Fibroblast of skin of scalp (primary cell): Measurements from ENCODE around the gene AMBRA1.
"Not testable (repeated sequence)": the region's sequence is repeated elsewhere in the genome, so short reads cannot be mapped to it uniquely, and the experiment has no call there.

ENCODE experiments used
- DNase-seq: peaks from one replicate; pipeline ENCODE4 v3.0.0-alpha.2; 2013

AMBRA1 gene

DNA sequence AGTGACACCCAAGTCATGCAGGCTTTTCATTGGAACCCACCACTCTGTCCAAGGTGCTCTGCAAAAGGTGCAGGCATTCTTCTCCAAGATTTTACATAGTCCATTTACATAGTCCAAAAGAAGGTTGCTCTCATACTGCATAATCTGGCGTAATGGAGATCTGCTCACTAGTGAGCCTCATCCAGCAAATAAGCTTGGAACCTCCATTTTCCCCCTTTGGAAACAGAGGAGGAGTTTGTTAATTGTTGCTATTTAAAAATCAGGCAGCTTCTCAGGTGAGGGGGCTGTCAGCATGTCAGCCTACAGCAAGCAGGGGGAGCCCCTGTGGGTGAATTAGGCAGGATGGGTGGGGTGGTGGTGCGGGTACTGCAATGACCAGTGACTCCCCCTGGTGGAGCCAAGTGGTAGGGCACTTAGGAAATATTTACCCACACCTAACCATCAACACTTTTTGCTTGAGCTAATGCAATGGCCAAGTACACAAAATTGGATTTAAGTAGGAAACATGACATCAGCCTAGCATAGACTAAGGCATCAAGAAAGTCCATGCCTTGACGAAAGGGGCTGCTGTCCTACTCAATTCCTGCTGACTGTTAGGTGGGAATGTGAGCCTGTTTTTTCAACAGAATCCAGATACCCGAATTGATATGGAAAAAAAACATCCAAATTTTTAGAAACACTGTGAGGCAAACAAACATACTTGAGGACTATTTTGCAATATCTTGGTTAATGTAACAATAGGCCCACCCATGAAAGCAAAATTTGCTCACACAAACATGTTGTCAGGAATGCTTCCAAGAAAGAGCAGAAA lies 64.5 kb downstream of the AMBRA1 start:
- DNase-seq: peak; percentile 55

DNA sequence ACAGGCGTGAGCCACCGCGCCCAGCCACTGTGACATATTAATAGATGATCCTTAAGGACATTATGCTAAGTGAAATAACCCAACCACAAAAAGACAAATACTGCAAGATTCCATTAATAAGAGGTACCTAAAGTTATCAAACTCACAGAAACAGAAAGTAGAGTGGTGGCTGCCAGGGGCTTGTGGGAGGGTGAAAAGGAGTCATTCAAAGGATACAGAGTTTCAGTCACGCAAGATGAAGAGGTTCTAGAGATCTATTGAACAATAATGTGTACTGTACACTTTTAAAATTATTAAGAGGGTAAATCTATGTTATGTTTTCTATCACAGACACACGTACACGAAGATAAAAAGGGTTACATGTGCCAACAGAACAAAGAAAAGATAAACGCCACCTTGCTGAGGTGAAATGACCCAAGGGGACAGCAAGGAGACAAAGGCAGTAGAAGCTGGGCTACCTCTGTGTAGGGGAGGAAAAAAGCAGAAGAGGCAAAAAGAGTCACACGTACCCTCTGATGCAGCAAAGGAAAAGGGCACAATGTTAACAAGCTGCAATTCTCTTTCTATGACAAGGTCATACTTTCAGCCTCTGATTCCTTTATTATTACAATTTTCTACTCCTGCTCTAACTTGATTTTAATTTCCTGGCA lies 65.3 kb downstream of the AMBRA1 start:
- DNase-seq: no peak

DNA sequence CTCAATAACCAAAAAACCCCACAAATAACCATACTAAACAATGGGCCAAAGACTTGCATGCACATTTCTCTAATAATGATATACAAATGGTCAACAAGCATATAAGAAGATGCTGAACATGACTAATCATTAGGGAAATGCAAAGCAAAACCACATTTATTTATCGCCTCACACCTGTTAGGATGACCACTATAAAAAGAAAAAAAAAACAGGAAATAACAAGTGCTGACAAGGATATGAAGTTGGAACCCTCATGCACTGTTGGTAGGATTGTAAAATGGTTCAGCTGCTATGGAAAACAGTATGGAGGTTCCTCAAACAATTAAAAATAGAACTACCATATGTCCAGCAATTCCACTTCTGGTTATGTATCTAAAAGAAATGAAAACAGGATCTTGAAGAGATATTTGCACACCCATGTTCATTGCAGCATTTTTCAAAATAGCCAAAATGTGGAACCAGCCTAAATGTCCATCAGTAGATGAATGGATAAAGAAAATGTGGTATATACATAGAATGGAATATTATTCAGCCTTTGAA lies 66.2 kb downstream of the AMBRA1 start:
- no peak for DNase-seq

DNA sequence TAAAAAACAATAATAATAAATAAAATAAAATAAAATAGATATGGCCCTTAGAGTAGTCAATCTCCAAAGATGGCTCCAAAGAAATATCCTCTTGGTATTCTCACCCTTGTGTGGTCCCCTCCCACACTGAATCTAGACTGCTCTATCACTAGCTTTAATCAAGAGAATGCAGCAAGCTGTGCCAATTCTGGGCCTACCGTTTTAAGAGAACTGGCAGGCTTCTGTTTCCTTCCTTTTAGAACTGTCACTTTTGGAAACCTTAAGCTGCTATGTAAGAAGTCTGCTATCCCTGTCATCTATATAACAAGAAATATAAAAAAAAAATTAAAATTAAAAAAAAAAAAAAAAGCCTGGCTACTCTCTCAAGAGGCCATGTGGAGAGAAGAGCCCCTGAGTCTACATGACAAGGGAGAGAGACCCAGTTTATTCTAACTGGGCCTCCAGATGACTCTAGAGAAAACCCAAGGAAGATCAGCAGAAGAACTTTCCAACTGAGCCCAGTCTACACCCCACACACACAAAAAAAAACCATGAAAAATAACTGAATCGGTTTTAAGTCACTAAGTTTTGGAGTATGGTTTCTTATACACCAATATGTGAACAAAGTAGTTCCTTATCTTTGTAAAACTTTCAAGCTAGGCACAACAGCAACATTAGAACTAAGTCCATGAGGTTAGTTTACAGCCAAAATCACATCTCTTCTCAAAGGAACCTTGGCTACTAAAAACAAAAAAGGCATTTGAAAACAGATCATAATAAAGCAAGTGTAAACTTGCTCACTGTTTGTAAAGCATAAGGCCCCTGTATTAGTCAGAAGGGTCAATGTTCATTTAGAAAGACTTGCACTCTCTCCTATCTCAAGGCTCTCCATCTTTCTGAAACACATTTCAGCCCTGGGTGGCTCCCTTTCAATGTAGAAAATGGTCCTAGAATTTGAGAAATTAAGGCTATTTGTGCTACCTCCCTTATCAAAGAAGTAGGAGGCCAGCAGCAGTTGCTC lies 67.3 kb downstream of the AMBRA1 start:
- no peak for DNase-seq

DNA sequence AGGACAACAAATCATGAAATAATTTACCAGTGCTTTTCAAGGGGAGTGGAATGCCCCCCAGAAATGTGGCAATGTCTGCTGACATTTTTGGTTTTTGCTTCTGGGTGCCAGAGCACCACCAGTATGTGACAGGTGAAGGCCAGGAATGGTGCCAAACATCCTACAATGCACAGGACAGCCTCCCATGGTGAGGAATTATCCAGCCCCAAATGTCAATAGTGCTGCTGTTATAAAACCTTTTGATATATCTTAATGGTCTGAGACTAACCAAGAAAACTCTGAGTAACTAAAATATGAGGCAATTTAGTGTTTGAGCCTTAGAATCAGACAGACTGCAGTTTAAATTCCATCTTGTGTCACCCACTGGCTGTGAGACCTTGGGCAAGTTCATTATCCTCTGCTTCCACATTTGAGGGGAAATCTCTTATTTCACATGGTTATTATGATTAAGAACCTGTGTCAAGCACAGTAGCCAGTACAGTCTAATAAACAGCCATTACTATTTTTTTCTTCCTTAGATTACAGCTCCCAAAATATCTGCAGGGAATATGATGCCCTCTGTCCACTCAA lies 69.5 kb downstream of the AMBRA1 start:
- DNase-seq: no peak

DNA sequence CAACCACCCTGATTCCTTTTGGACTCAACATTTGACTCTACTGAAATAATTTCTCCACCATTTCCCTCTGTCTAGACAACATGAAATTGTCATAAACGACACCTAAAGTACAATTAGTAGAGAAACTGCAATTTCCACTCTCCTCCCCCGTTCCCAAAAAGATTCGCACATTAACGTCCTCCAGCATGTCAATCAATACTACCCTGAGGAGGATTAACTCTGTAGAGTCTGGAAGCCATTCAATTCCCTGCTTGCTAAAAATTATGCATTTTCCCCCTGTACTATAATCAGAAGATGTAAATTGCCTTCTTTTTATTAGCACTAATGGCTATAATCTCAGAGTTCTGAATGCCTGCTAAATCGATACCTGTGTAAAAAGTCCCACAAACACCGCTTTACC lies 70.5 kb downstream of the AMBRA1 start:
- no peak for DNase-seq

DNA sequence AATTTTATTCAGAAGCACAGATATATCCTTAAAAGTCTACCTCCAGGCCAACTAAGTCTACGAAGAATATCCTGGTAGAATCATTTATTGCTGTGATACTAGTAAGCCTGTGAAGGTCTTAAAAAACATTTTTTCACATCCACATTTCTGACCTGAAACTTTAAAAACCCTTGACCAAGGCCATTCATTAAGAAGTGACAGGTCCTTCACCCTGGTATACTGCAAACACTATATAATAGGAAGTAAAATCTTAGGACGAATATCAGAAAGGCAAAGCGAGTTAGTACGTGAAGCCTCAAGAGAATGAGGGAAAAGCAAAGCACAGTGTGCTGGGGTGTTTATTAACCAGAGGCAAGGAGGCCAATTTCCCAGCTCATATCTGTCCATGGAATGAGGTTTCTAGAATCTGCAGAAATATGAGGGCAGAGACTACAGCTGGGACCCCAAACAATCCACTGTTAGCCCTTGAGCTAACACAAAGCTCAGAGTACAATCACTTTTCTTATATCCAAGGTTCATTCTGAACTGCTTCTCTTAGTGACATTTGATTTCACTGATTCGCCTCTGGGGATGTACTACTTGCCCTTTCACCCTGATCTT lies 71.0 kb downstream of the AMBRA1 start:
- no peak for DNase-seq

DNA sequence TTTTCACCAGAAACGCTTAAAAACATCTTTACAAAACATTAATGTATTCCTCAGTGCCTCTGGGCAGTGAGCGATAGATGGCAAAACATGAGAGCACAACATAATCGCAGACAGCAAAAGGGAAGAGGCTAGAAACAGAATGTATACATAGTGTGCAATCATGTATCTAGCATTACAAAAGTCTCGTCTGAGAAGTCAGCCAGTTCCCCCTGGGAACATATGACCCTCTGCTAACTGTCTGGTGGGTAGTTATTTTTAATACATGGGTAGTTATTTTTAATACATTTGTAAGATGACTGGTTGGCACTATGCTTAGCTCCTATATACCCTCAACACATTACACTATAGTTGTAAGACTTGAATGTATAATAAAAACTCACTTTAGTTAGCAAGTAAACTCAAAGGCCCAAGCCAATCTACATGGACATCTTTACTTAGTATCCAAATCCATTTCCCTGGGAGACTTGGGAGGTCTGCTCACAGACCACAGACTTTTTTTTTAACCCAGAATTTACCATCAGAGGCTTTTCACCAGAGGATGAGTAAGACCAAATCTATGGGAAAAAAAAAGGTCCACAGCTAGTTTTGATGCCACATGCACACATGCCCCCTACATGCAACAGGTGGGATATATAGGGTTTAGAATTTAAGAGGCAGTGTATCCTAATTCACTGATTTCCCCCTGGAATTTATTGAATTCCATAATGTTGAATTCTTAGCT lies 71.7 kb downstream of the AMBRA1 start:
- peak; percentile 82 for DNase-seq

DNA sequence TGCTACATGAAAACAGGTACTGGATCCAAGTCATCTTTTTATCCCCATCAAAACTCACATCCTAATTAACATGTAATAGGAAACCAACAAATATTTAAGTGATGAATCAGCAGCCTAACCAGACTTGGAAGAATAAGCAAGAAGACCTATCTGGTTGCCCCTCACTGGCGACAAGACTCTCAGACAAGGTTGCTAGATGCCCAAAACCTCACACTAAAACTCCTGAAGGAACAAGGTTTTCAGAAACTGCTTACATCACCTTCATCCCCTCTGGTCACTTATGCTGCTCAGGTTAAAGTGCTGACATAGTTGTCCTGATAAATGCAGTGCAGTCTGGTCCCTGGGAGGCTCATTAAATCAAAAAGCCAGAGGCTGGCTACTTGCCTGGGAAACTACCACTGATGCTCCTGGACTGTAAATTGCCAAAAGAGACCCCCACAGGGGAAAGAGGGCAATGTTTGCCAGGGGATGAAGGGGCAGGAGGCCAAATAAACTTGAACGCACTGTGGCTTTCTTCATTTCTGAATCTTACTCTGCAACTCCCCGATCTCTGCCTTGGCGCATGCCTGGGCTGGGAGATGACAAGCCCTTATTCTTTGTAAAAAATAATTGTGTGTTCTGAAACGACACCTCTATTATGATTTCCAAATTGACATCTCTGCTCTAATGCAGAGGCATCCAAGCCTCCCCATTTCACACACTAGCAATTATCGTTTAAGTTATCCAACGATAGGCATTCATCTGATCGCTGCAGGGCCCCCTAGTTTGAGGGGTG lies 72.7 kb downstream of the AMBRA1 start:
- DNase-seq: peak; percentile 70

DNA sequence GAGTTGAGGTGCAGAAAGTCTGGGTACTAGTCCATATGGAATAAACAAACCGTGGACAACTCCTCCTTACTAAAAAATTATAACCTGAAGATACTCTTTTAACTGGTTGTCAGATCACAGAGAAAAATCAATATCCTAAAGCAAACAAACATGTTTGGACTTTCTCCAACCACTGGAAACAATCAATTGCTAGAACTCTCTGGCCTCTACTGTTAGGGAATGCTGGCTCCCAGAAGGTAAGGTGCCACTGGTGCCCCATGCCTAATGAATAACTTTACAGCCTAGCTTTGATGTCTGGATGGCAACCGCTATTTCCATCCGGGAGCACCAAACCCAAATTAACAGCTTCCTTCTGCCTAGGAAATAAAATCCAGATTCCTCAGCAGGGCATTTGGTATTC lies 74.5 kb downstream of the AMBRA1 start:
- peak; percentile 4 for DNase-seq

DNA sequence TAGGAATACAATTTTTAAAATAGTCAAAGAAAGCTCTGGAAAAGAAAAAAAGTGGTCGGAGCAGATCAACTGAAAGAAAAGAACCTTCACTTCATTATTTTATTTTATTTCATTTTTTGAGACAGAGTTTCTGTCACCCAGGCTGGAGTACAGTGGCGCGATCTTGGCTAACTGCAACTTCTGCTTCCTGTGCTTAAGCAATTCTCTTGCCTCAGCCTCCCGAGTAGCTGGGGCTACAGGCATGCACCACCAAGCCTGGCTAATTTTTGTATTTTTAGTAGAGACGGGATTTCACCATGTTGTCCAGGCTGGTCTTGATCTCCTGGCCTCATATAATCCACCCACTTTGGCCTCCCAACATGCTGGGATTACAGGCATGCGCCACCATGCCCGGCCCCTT lies 74.9 kb downstream of the AMBRA1 start:
- DNase-seq: not testable (repeated sequence)

DNA sequence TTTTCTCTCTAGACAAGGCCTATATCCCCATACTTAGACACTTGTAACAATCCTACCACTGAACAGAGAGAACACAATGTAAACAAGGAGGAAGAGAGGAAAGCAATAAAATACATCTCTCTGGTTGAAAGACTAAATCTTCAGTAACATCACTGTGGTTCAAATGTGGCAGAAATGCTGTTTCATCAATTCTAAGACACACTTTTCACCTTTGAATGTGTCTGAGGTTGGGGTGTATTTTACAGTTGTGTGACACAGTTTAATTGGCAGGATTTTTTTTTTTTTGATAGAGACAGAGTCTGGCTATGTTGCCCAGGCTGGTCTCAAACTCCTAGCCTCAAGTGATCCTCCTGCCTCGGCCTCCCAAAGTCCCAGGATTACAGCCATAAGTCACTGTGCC lies 79.5 kb downstream of the AMBRA1 start:
- DNase-seq: no peak

DNA sequence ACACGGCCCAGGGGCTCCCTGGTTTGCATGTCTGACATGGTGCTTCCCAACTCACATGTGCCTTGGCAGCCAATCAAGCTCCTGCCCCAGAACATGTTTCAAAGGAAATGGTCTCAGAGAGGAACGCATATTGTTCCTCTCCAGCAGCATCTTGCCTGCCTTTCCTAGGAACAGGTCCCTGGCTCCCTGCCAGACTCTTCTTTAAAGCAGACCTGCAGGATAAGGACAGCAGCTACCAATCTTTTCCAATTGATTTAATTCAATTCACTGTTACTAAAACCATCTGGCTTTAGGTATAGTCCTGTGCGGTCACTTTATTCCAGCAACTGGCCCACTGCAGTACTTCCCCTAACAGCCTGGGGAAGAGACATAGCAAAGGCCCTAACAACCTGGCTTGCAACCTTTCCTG lies 79.9 kb downstream of the AMBRA1 start:
- peak; percentile 14 for DNase-seq

DNA sequence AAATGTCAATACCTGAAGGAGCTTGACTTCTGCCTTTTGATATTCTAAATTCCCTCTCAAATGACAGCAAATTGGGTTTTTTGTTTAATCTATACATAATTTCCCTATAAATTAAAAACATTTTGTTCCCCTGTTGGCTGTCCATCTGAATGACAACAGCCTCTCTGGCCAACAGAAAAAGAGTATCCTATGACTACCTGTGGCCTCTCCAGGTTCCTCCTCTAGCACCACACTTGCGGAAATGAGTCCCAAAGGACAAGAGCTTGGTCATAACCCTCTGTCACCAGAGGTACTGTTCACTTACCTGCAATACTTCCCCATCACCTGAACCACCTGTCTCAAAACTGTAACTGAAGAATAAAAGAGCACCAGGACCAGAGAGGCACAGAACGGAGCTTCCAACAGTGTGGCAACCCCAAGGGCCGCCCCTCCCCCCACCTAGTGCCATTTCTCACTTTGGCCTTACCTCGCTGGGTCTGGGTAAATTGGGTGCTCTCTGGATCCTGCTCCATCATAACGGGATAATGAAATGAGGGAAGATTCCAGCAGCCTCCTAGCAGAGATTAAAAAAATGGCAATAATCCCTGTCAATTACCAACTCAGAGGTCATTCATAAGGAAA lies 81.5 kb downstream of the AMBRA1 start:
- no peak for DNase-seq

DNA sequence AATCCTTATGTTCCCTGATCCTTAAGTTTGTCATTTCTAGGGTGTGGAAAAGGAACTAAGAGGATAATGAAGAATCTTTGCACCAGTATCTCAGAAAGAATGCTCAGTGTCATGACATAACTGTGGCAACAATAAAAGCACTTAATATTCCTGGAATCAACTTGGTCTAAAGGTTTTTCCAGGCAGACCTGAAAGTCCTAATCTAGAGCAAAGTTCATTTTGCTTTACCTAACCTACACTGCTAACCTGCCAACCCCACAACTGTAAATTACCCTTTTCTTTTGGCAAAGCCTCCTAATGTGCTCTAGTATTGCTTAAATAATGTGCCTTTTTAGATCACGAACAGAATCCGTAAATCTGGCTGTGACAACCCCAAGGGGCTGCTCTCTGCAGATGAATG lies 82.5 kb downstream of the AMBRA1 start:
- DNase-seq: no peak

DNA sequence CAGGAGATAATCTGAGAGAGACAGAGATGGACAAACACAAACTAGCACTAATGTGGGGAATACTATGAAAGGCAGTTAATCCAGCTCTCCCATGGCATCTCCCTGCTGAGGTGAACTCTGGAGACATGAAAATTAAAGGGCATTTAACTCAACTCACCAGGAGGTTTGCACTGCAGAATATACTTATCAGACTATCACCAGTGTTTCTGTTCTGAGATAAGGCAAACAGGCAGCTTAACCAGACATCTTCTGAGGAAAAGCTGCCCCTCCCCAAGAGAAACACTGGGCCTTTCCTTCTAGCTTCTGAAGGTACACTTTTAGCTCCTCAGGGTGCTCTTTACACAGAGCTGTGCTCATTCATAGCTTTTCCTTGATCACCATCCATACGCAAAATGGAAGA lies 85.5 kb downstream of the AMBRA1 start:
- no peak for DNase-seq

DNA sequence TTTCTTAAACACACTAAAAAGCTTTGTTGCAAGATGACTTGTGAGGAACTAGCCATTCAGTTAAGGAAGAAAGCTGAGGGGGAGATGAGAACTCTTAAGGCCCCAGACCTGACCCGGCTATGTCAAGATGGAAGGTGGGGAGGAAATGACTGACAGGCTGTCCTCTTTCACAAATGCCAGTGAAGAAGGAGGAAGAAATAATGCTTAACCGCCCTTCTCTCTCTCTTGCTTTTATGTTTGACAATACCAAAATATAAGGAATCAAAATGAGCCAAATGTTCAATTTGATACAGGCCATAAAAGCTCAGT lies 87.4 kb downstream of the AMBRA1 start:
- no peak for DNase-seq

DNA sequence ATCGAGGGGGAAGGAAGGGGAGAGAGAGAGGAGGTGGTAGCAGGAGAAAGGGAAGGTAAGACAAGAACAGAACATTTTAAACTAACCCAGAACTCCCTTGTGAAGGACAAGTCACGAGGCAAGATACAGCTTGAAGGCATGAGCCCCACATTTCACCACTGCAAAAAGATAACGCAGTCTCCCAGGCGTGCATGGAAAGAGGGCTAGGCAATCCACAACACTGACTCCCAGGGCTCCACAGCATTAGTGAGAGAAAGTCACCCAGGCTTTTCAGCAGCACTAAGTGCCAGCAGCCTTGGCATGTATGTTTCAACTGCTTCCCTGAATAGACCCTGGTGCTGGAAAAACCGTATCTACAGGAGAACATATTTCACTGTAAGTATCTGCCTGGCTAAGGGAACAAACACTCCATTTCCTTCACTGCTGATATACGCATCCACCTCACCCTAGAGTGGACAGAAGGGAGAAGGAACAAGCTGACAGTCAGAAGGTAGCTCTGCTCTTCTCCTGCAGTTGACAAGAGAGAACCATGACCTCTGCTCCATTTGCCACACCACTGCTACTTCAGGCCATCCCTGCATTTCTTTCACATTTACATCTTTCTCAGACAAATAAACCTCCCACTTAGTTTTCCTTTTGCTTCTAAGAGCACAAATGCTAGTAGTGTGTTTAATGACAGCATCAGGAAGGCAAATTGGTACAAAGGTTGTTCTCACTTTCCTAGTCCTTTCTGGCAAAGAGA lies 87.9 kb downstream of the AMBRA1 start:
- DNase-seq: no peak

DNA sequence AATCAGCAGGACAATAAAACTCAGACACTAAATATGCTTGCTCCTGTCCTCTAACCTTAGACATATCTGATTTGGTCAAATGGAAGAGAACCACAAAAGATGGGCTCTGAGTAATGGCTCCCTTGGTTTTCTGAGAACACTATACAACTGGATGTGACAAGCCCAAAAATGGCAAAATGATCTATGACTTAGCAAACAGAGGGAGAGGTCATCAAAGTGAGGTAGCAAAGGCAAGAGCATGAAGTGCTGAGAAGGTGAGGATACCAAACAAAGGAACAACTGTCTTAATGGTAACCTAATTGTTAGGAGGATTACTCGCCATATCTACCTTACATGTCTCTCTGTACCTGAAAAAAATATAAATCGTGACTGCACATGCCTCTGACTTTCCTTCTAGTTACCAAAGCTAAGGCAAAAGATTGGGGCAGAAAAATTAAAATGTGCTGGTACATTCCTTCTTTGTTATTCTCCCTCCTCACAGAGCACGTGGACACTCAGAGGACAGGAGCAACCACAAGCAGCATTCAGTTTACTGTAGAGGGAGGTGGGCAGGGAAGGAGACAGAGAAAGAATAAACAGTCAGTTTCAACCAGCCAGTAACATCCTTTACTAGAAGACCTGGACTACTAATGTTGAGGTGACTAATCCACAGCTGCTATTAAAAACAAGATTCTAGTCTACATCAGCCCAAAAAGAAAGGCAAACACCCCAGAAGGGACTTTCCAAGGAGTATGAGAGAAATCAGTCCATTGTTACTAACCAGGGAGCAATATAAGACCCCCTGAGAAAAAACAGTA lies 88.8 kb downstream of the AMBRA1 start:
- no peak for DNase-seq
